ENCODE measurements around the gene RPS15.

DNA sequence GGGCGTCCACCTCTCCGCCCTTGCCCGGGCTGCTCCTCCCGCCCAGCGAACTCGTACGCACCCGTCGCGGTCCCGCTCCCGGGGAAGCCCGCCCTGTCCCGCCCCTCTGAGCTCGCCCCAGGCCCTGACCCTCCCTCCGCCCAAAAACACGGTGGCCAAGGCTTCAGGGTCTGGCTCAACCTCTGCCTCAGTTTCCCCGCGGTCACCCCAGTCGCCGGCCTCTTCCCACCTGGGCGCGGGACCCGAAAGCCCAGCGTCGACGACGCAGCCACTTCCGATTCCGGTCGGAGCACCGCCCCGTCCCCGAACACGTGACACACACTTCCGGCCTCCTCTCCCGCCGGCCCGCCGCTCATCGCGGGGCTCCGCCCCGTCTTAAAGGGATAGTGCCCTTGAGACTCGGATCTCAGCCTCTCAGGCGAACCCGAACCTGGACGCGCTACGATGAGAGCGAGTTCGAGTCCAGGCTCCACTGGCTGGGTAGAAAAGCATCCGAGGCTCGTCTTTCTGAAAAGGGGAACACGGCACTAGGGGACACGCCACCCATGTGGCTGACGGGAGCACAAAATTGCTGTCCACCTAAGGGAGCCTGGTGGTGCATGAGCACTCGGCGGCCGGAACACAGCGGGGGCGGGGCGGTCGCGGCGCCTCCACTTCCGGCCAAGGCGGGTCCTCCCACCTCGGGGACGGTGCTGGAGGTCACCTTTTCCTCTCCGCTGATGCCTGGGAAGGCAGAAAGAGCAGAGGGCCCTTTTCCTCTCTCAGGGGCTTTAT is 40.9 kb downstream of the RPS15 start, which contains the start of gene C19orf25:
- TF ChIP-seq, protein P1, sequence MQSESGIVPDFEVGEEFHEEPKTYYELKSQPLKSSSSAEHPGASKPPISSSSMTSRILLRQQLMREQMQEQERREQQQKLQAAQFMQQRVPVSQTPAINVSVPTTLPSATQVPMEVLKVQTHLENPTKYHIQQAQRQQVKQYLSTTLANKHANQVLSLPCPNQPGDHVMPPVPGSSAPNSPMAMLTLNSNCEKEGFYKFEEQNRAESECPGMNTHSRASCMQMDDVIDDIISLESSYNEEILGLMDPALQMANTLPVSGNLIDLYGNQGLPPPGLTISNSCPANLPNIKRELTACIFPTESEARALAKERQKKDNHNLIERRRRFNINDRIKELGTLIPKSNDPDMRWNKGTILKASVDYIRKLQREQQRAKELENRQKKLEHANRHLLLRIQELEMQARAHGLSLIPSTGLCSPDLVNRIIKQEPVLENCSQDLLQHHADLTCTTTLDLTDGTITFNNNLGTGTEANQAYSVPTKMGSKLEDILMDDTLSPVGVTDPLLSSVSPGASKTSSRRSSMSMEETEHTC (IDR thresholded peaks at IDR 0.05): peak; percentile 71
- TF ChIP-seq EGR1 (conservative IDR thresholded peaks at IDR 0.05): peak; percentile 96
- no peak for TF ChIP-seq SMARCA5 (IDR thresholded peaks at IDR 0.05)
- no peak for TF ChIP-seq ZSCAN29 (IDR thresholded peaks at IDR 0.05)
- TF ChIP-seq CTCF (IDR thresholded peaks at IDR 0.05 in 2 of 3, conservative IDR thresholded peaks at IDR 0.05 in 1 of 3; ENCODE audit: insufficient read depth in 2 of 3, low read depth in 1 of 3, low read length in 3 of 3): 0 out of 6 replicates have a peak, but pooled peaks of 1 of the 3 experiments have one; percentile 0
- TF ChIP-seq, protein P2, sequence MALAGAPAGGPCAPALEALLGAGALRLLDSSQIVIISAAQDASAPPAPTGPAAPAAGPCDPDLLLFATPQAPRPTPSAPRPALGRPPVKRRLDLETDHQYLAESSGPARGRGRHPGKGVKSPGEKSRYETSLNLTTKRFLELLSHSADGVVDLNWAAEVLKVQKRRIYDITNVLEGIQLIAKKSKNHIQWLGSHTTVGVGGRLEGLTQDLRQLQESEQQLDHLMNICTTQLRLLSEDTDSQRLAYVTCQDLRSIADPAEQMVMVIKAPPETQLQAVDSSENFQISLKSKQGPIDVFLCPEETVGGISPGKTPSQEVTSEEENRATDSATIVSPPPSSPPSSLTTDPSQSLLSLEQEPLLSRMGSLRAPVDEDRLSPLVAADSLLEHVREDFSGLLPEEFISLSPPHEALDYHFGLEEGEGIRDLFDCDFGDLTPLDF (CRISPR knock-in tag; IDR thresholded peaks at IDR 0.05): peak; percentile 61; the same call in 1 of the 2 replicates
- TF ChIP-seq MAZ (CRISPR knock-in tag; conservative IDR thresholded peaks at IDR 0.05 in 1 of 2, IDR thresholded peaks at IDR 0.05 in 1 of 2): peak; percentile 80 to 89
- TF ChIP-seq RNF2 (IDR thresholded peaks at IDR 0.05): peak; percentile 72; the same call in 1 of the 2 replicates

Measured in K562 (cell line).